ENCODE data around the gene SMAD4. TPM values are rescaled to one million over a fixed set of nuclear protein-coding genes. Genes with fewer than 3 reads are reported as not detected.

The SMAD4 gene
- total RNA-seq, 1 experiment from 2014 or later: 60.7 TPM

GRCh38 chr18:51072586-51073313 lies 42.7 kb downstream of the SMAD4 start:
- peaks cover 18% of the 10 kb centered on the region for H4K20me1 ChIP-seq (ENCODE audit: insufficient read depth)
- CTCF ChIA-PET: no interaction called here
- TF ChIP-seq CTCF (conservative IDR thresholded peaks at IDR 0.05) (no peak), EZH2 (IDR thresholded peaks at IDR 0.05; ENCODE audit: low read depth) (no peak)

GRCh38 chr18:51074605-51075004 lies 44.6 kb downstream of the SMAD4 start:
- H3K4me3 ChIP-seq: no peak overlapping the region
- H3K9me2 ChIP-seq (ENCODE audit: insufficient read depth): no peaks in the 10 kb centered on the region
- no peaks in the 10 kb centered on the region for H3K4me1 ChIP-seq (replicated peaks; ENCODE audit: insufficient read depth)
- DNase-seq: no peak
- H3K36me3 ChIP-seq (ENCODE audit: low read depth): peaks cover 36% of the 10 kb centered on the region
- no peaks in the 10 kb centered on the region for H3K9me3 ChIP-seq (ENCODE audit: insufficient read depth, low read depth)
- no peaks in the 10 kb centered on the region; the same call in none of the 2 replicates for H3K79me2 ChIP-seq (ENCODE audit: low read depth)
- TF ChIP-seq EZH2 (IDR thresholded peaks at IDR 0.05; ENCODE audit: low read depth) (no peak), CTCF (conservative IDR thresholded peaks at IDR 0.05) (no peak)
- no peaks in the 10 kb centered on the region for H3K27me3 ChIP-seq (ENCODE audit: insufficient read depth, low read depth)
- no peak overlapping the region for H3K27ac ChIP-seq
- H2AFZ ChIP-seq: no peak overlapping the region
- intact Hi-C loops (cut with micrococcal nuclease; ENCODE audit: unreplicated experiment): no loop called here
- peaks cover 18% of the 10 kb centered on the region for H4K20me1 ChIP-seq (ENCODE audit: insufficient read depth)
- no TSS peak for BruUV-seq (replicated peaks)
- no peak overlapping the region for H3K4me2 ChIP-seq
- CTCF ChIA-PET: no interaction called here
- no peaks in the 10 kb centered on the region for H3F3A ChIP-seq (ENCODE audit: insufficient read depth, low read depth)
- POLR2A ChIA-PET (ENCODE audit: unreplicated experiment): no interaction called here

More at GRCh38 chr18:51072586-51073313, 42.7 kb downstream of the SMAD4 start:
- H3K27ac ChIP-seq: no peak overlapping the region
- POLR2A ChIA-PET (ENCODE audit: unreplicated experiment): no interaction called here
- H3K27me3 ChIP-seq (ENCODE audit: insufficient read depth, low read depth): no peaks in the 10 kb centered on the region
- no peak overlapping the region for H3K4me3 ChIP-seq
- H3K4me2 ChIP-seq: no peak overlapping the region
- intact Hi-C loops (cut with micrococcal nuclease; ENCODE audit: unreplicated experiment): no loop called here
- no peaks in the 10 kb centered on the region; the same call in none of the 2 replicates for H3K79me2 ChIP-seq (ENCODE audit: low read depth)
- H3K4me1 ChIP-seq (replicated peaks; ENCODE audit: insufficient read depth): no peaks in the 10 kb centered on the region
- DNase-seq: no peak
- H3K36me3 ChIP-seq (ENCODE audit: low read depth): peaks cover 38% of the 10 kb centered on the region
- H2AFZ ChIP-seq: no peak overlapping the region
- H3F3A ChIP-seq (ENCODE audit: insufficient read depth, low read depth): no peaks in the 10 kb centered on the region
- no peaks in the 10 kb centered on the region for H3K9me3 ChIP-seq (ENCODE audit: insufficient read depth, low read depth)
- BruUV-seq (replicated peaks): no TSS peak
- H3K9me2 ChIP-seq (ENCODE audit: insufficient read depth): no peaks in the 10 kb centered on the region

- POLR2A ChIA-PET (ENCODE audit: unreplicated experiment): no interaction called here
- Histone ChIP-seq H3K36me3 (ENCODE audit: low read depth) (peaks cover 25% of the 10 kb centered on the region), H3K27me3 (ENCODE audit: insufficient read depth, low read depth) (no peaks in the 10 kb centered on the region), H2AFZ (no peak overlapping the region), H3K4me2 (no peak overlapping the region), H3K9me3 (ENCODE audit: insufficient read depth, low read depth) (no peaks in the 10 kb centered on the region), H3F3A (ENCODE audit: insufficient read depth, low read depth) (peaks cover 1% of the 10 kb centered on the region; the same call in 1 of the 2 replicates), H3K27ac (no peak overlapping the region), H3K4me1 (replicated peaks; ENCODE audit: insufficient read depth) (peaks cover 1% of the 10 kb centered on the region; the same call in 1 of the 2 replicates), H3K79me2 (ENCODE audit: low read depth) (no peaks in the 10 kb centered on the region; the same call in 1 of the 2 replicates), H3K4me3 (no peak overlapping the region), H4K20me1 (ENCODE audit: insufficient read depth) (peaks cover 18% of the 10 kb centered on the region), H3K9me2 (ENCODE audit: insufficient read depth) (no peaks in the 10 kb centered on the region)
- CTCF ChIA-PET: no interaction called here
- TF ChIP-seq CTCF (conservative IDR thresholded peaks at IDR 0.05): no peak
- no peak for TF ChIP-seq EZH2 (IDR thresholded peaks at IDR 0.05; ENCODE audit: low read depth)
- no TSS peak for BruUV-seq (replicated peaks)
- DNase-seq: no peak
- intact Hi-C loops (cut with micrococcal nuclease; ENCODE audit: unreplicated experiment): no loop called here
These were observed 46.5 kb downstream of the SMAD4 start for GRCh38 chr18:51076503-51076902.
